WERI-Rb-1 (cell line): Measurements from ENCODE around the gene FAAP100.
A peak's percentile ranks its signal among the peaks of the same experiment; 100 is the strongest.

Source experiments
- DNase-seq: peaks from one replicate; pipeline ENCODE4 v3.0.0-alpha.2; 2020
- H3K27ac ChIP-seq: fragments of 250-450 bp; sonication (Bioruptor Pico); 2 replicates; pipeline ENCODE4 v1.5.1; 2020; ENCODE audit warnings: mild to moderate bottlenecking, moderate library complexity
- H3K27me3 ChIP-seq: fragments of 250-450 bp; sonication (Bioruptor Pico); 2 replicates; pipeline ENCODE4 v1.5.1; 2021; ENCODE audit warnings: mild to moderate bottlenecking, low read depth, moderate library complexity; ENCODE audit not compliant: insufficient read depth, severe bottlenecking
- H3K36me3 ChIP-seq: fragments of 250-450 bp; sonication (Bioruptor Pico); 2 replicates; pipeline ENCODE4 v1.5.1; 2020; ENCODE audit warnings: mild to moderate bottlenecking, moderate library complexity
- H3K4me3 ChIP-seq: 2 replicates; pipeline ENCODE4 v1.5.1; 2011; ENCODE audit warnings: low read depth, mild to moderate bottlenecking, control low read depth, low read length
- H3K9me3 ChIP-seq: fragments of 250-450 bp; sonication (Bioruptor Pico); 2 replicates; pipeline ENCODE4 v1.5.1; 2021; ENCODE audit warnings: mild to moderate bottlenecking, moderate library complexity; ENCODE audit not compliant: severe bottlenecking
- CTCF ChIP-seq: IDR thresholded peaks from 2 replicates; pipeline ENCODE4 v1.5.1; 2011; ENCODE audit warnings: low read depth, mild to moderate bottlenecking, control low read depth, inconsistent platforms, low read length

FAAP100 gene

GRCh38 chr17:81492706-81493105 lies 59.4 kb downstream of the FAAP100 start:
- no peak for TF ChIP-seq CTCF
- Histone ChIP-seq H3K9me3 (no peaks in the 10 kb centered on the region), H3K36me3 (no peaks in the 10 kb centered on the region; the same call in 1 of the 2 replicates), H3K27me3 (no peaks in the 10 kb centered on the region), H3K4me3 (no peak overlapping the region), H3K27ac (peak overlapping the region; percentile 41)
- no peak for DNase-seq

GRCh38 chr17:81492202-81492601 lies 60.0 kb downstream of the FAAP100 start:
- Histone ChIP-seq H3K27me3 (no peaks in the 10 kb centered on the region), H3K9me3 (no peaks in the 10 kb centered on the region), H3K27ac (peak overlapping the region; percentile 41), H3K36me3 (no peaks in the 10 kb centered on the region; the same call in 1 of the 2 replicates), H3K4me3 (peak overlapping the region; percentile 40)
- peak; percentile 68 for DNase-seq
- no peak for TF ChIP-seq CTCF

DNA sequence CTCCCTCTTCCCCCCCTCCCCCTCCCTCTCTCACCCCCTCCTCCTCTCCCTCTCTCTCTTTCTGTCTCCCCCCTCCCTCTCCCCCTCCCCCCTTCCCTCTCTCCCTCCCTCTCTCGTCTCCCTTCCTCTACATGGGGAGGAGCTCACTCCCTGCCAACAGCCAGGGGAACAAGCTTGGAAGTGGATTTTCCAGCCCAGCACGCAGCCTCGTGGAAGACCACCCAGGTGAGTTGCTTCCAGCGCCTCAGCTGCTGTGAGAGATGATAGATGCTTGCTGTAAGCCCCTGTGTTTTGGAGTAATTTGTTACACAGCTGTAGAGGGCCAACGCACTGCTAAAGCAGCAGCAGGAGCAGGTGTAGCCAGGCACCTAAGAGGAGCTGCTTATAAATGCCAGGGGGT lies 60.4 kb downstream of the FAAP100 start:
- Histone ChIP-seq H3K27ac (peak overlapping the region; percentile 41), H3K36me3 (no peaks in the 10 kb centered on the region; the same call in 1 of the 2 replicates), H3K4me3 (peak overlapping the region; percentile 40), H3K27me3 (no peaks in the 10 kb centered on the region), H3K9me3 (no peaks in the 10 kb centered on the region)
- TF ChIP-seq CTCF, result peak; percentile 14; the same call in 1 of the 2 replicates
- no peak for DNase-seq

- DNase-seq, result peak; percentile 88
- TF ChIP-seq CTCF, result no peak
- Histone ChIP-seq H3K4me3 (no peak overlapping the region), H3K36me3 (no peaks in the 10 kb centered on the region; the same call in 1 of the 2 replicates), H3K27me3 (no peaks in the 10 kb centered on the region), H3K9me3 (no peaks in the 10 kb centered on the region), H3K27ac (peak overlapping the region; percentile 4; the same call in 1 of the 2 replicates)
Observed at GRCh38 chr17:81491181-81491581, 61.0 kb downstream of the FAAP100 start.

DNA sequence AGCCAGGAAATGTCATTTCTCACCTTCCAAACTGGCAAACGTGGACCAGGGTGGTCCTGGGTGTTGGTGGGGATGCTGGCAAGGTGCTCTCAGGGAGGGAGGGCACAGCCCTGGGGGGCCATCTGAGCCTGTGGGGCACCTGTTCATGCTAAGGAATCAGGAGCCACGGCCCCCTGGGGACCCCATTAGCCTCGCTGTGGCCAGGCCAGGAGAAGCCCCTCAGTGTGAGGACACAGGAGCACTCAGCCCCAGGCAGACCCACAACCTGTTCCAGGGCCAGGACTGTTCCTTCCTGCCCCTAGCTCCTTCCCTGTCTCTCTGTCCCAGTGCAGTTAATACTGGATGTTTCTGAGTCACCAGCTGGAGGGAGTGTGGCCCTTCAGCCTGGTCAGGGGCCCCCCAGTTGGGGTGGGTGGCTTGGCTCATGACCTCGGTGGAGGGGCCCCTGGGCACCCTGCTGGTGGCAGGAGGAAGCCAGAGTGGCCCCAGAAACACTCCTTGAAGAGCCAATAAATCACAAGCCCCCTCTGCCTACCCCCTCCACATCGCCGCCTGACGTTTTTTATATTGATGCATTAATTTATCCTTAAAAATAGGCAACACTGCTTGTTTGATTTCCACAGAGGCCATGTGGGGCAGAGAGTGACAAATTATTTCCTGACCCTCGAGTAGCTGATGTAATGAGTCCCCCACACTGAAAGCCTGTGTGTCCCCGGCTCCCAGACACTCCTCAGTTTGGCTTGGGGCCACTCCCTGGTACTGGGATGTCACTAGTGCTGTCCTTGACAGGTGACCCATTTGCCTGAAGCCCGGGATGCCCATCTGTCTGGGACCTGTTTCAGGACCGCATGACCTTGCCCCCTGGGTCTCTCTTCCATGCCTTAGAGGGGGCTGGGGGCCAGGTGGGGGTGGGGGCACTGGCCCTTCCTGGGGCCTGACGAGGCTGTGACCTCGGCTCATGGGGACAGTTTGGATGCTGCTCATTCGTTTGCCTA lies 61.9 kb downstream of the FAAP100 start:
- H3K27me3 ChIP-seq, result no peaks in the 10 kb centered on the region
- TF ChIP-seq CTCF, result no peak
- no peak overlapping the region for H3K27ac ChIP-seq
- H3K4me3 ChIP-seq, result no peak overlapping the region
- H3K36me3 ChIP-seq, result no peaks in the 10 kb centered on the region; the same call in 1 of the 2 replicates
- no peaks in the 10 kb centered on the region for H3K9me3 ChIP-seq
- no peak for DNase-seq
